ENCODE data around the gene CYP51A1. TPM values are rescaled to one million over a fixed set of nuclear protein-coding genes. Genes with fewer than 3 reads are reported as not detected.

Gene CYP51A1
- polyA plus RNA-seq, 1 donor from 2014 or later: 137 TPM

DNA sequence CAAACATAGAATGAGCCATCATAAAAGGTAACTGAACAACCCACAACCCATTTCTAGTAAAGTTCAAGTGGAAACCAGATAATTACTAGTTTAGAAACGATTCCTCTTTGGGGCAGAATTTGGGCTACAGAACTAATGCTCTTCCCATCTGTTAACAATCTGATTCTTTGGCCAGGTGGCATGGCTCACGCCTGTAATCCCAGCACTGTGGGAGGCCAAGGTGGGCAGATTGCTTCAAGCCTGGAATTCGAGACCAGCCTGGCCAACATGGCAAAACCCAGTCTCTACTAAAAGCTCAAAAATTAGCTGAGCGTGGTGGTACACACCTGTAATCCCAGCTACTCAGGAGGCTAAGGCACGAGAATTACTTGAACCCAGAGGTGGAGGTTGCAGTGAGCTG, 18.5 kb downstream of the CYP51A1 start:
- no peak overlapping the region for H3K4me2 ChIP-seq (ENCODE audit: low read length)
- no peaks in the 10 kb centered on the region for H3F3A ChIP-seq (ENCODE audit: insufficient read depth, low read length, poor library complexity, severe bottlenecking)
- H3K9me2 ChIP-seq (ENCODE audit: insufficient read depth, low read length): no peaks in the 10 kb centered on the region
- no peaks in the 10 kb centered on the region for H3K27me3 ChIP-seq (ENCODE audit: insufficient read depth, low read depth, low read length)
- no peaks in the 10 kb centered on the region for H3K9me3 ChIP-seq (ENCODE audit: low read length)
- H4K20me1 ChIP-seq (ENCODE audit: insufficient read depth): no peaks in the 10 kb centered on the region
- no peak overlapping the region for H3K27ac ChIP-seq (ENCODE audit: low read length)
- H3K79me2 ChIP-seq (replicated peaks; ENCODE audit: insufficient read depth, low read length): peaks cover 36% of the 10 kb centered on the region
- peaks cover 11% of the 10 kb centered on the region for H3K36me3 ChIP-seq (ENCODE audit: insufficient read depth, low read length)
- H2AFZ ChIP-seq (ENCODE audit: low read depth, low read length): no peak overlapping the region
- TF ChIP-seq RAD21 (conservative IDR thresholded peaks at IDR 0.05): no peak
- no peak for TF ChIP-seq EZH2 (IDR thresholded peaks at IDR 0.05; ENCODE audit: borderline replicate concordance, insufficient read depth, low read length, poor library complexity, severe bottlenecking)
- no peak for TF ChIP-seq EP300 (conservative IDR thresholded peaks at IDR 0.05; ENCODE audit: poor library complexity, severe bottlenecking)
- no peak overlapping the region for H3K9ac ChIP-seq (ENCODE audit: low read length)
- H3K4me3 ChIP-seq (ENCODE audit: low read length): no peak overlapping the region

- peaks cover 12% of the 10 kb centered on the region for H3K79me2 ChIP-seq (replicated peaks; ENCODE audit: insufficient read depth, low read length)
- no peaks in the 10 kb centered on the region for H3K27me3 ChIP-seq (ENCODE audit: insufficient read depth, low read depth, low read length)
- H3K27ac ChIP-seq (ENCODE audit: low read length): no peak overlapping the region
- no peaks in the 10 kb centered on the region for H3K9me3 ChIP-seq (ENCODE audit: low read length)
- H3K9ac ChIP-seq (ENCODE audit: low read length): no peak overlapping the region
- no peaks in the 10 kb centered on the region for H3F3A ChIP-seq (ENCODE audit: insufficient read depth, low read length, poor library complexity, severe bottlenecking)
- H3K4me3 ChIP-seq (ENCODE audit: low read length): no peak overlapping the region
- peaks cover 24% of the 10 kb centered on the region for H3K36me3 ChIP-seq (ENCODE audit: insufficient read depth, low read length)
- TF ChIP-seq MXI1 (conservative IDR thresholded peaks at IDR 0.05; ENCODE audit: poor library complexity, severe bottlenecking): no peak
- no peak for TF ChIP-seq TAF1 (IDR thresholded peaks at IDR 0.05; ENCODE audit: low read depth)
- TF ChIP-seq SMC3 (conservative IDR thresholded peaks at IDR 0.05; ENCODE audit: poor library complexity): no peak
- TF ChIP-seq POLR2AphosphoS5 (IDR thresholded peaks at IDR 0.05): no peak
- no peak for TF ChIP-seq EZH2 (IDR thresholded peaks at IDR 0.05; ENCODE audit: borderline replicate concordance, insufficient read depth, low read length, poor library complexity, severe bottlenecking)
- TF ChIP-seq REST (IDR thresholded peaks at IDR 0.05; ENCODE audit: borderline replicate concordance): no peak
- no peak for TF ChIP-seq RAD21 (conservative IDR thresholded peaks at IDR 0.05)
- TF ChIP-seq, protein P1, sequence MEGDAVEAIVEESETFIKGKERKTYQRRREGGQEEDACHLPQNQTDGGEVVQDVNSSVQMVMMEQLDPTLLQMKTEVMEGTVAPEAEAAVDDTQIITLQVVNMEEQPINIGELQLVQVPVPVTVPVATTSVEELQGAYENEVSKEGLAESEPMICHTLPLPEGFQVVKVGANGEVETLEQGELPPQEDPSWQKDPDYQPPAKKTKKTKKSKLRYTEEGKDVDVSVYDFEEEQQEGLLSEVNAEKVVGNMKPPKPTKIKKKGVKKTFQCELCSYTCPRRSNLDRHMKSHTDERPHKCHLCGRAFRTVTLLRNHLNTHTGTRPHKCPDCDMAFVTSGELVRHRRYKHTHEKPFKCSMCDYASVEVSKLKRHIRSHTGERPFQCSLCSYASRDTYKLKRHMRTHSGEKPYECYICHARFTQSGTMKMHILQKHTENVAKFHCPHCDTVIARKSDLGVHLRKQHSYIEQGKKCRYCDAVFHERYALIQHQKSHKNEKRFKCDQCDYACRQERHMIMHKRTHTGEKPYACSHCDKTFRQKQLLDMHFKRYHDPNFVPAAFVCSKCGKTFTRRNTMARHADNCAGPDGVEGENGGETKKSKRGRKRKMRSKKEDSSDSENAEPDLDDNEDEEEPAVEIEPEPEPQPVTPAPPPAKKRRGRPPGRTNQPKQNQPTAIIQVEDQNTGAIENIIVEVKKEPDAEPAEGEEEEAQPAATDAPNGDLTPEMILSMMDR (IDR thresholded peaks at IDR 0.05; ENCODE audit: poor library complexity, severe bottlenecking): no peak
- TF ChIP-seq EP300 (conservative IDR thresholded peaks at IDR 0.05; ENCODE audit: poor library complexity, severe bottlenecking): no peak
- no peaks in the 10 kb centered on the region for H4K20me1 ChIP-seq (ENCODE audit: insufficient read depth)
- H3K9me2 ChIP-seq (ENCODE audit: insufficient read depth, low read length): no peaks in the 10 kb centered on the region
- no peak overlapping the region for H2AFZ ChIP-seq (ENCODE audit: low read depth, low read length)
- H3K4me2 ChIP-seq (ENCODE audit: low read length): no peak overlapping the region
Measured at GRCh38 chr7:92110857-92111256, 23.4 kb downstream of the CYP51A1 start.

Measured in neural cell (in vitro differentiated cells).